Psoas muscle (tissue), 8 donors: ENCODE data around the gene FOXD3. TPM values are rescaled to one million over a fixed set of nuclear protein-coding genes. Genes with fewer than 3 reads are reported as not detected.

Experiments
- ATAC-seq, 4 donors: fragments of 200-7000 bp; cut with Tn5 transposase; one replicate each; pipeline ENCODE4 v1.9.1; 2020; ENCODE audit warnings: moderate library complexity in 3 of 4, mild to moderate bottlenecking in 2 of 4
- DNase-seq, 2 donors: peaks; one replicate each; pipeline ENCODE4 v3.0.0-alpha.2; 2020
- H3K27ac ChIP-seq: fragments of 200-600 bp; one replicate; pipeline ENCODE4 v1.8.0; 2022
- H3K27me3 ChIP-seq, 3 donors: fragments of 200-600 bp in 1 of 3; one replicate each; pipeline versions ENCODE4 v1.6.1 to v1.8.0; 2013 to 2022; ENCODE audit warnings: low read length in 2 of 3, mild to moderate bottlenecking in 2 of 3, moderate library complexity in 1 of 3; ENCODE audit not compliant: insufficient read depth in 3 of 3
- H3K36me3 ChIP-seq, 2 donors: fragments of 200-600 bp in 1 of 2; one replicate each; pipeline versions ENCODE4 v1.6.1 to v1.8.0; 2013 to 2022; ENCODE audit warnings: low read depth in 1 of 2, mild to moderate bottlenecking in 1 of 2, moderate library complexity in 1 of 2; ENCODE audit not compliant: insufficient read depth in 1 of 2
- H3K4me1 ChIP-seq: fragments of 200-600 bp; one replicate; pipeline ENCODE4 v1.8.0; 2022
- H3K4me3 ChIP-seq: fragments of 200-600 bp; one replicate; pipeline ENCODE4 v1.8.0; 2022; ENCODE audit warnings: mild to moderate bottlenecking
- H3K9me3 ChIP-seq: fragments of 200-600 bp; one replicate; pipeline ENCODE4 v1.8.0; 2022
- CTCF ChIP-seq: fragments of 200-600 bp; IDR thresholded peaks from one replicate; pipeline ENCODE4 v1.8.0; 2022; ENCODE audit warnings: antibody characterized with exemption
- WGBS, 3 donors: extraction: QIAGEN DNeasy Blood & Tissue Kit; methylation state at CpG; one replicate each; pipeline versions ENCODE4 v1.1.6 to v1.1.7; 2013; 5-methylcytosine and 5-hydroxymethylcytosine counted together
- intact Hi-C, 2 donors: fragments of 100-400 bp; cut with DNase I; formaldehyde crosslinking; loops; one replicate each; pipeline versions ENCODE4 v1.11.0 to v1.14.2; 2022
- polyA plus RNA-seq, 3 donors: library from polyadenylated mRNA; stranded (reverse); fragments of 200-250 nt; gene quantifications; one replicate each; pipeline ENCODE4 v1.2.3, GENCODE V29; 2013
- total RNA-seq, 4 donors: library from RNA; stranded (reverse); fragmentation: NEBNext Ultra II Directional in 2 of 4; extraction: Animal tissue kit (Norgen Biotek cat#: 25700) in 2 of 4; gene quantifications; one replicate each; pipeline versions ENCODE4 v1.2.1 to v1.2.4, GENCODE V29; 2021 to 2023
- donor health status: healthy with polysubstance abuse.
- donor health status: DM: no; HTN: no; CAD: no; lungs with moderate emphysema.
- donor health status: Bipolar disorder and iron deficiency.
- donor health status: healthy.
- donor health status: DM: yes; HTN: yes; CAD: no.
- donor health status: DM: no; HTN: no; CAD: no.
- donor health status: DM: no; HTN: no; CAD: no.
- donor health status: DM: yes; HTN: yes; CAD: no.

FOXD3 gene
- total and polyA plus RNA-seq, 7 donors: 0.13 to 1.2 (median 0.56) TPM

GRCh38 chr1:63322944-63323864 is 837 bp downstream of the FOXD3 start:
- 1 to 2% (median 1%) methylated on average over 61 to 104 of the region's 104 CpGs for WGBS, 3 donors
- no peak for TF ChIP-seq CTCF
- Histone ChIP-seq H3K27ac (no peak overlapping the region), H3K4me1 (peaks cover 11% of the 10 kb centered on the region), H3K4me3 (peak overlapping the region; percentile 76), H3K36me3 (no peaks in the 10 kb centered on the region), H3K27me3 (peaks cover 0 to 100% (median 67%) of the 10 kb centered on the region in 3 donors), H3K9me3 (no peaks in the 10 kb centered on the region)
- ATAC-seq (no peak), DNase-seq (no peak)
- intact Hi-C loops: loop anchor here in 1 of 2 donors (10.0 kb wide), 1 partner anchor 122 kb away; no protein-coding TSS in a partner anchor

GRCh38 chr1:63323865-63324778 is 1.8 kb downstream of the FOXD3 start:
- Histone ChIP-seq H3K36me3 (no peaks in the 10 kb centered on the region), H3K27ac (no peak overlapping the region), H3K4me1 (peaks cover 11% of the 10 kb centered on the region), H3K27me3 (peaks cover 0 to 100% (median 67%) of the 10 kb centered on the region in 3 donors), H3K9me3 (no peaks in the 10 kb centered on the region), H3K4me3 (peak overlapping the region; percentile 76)
- ATAC-seq (no peak), DNase-seq (no peak)
- 3 to 6% (median 5%) methylated on average over 54 to 114 of the region's 114 CpGs for WGBS, 3 donors
- TF ChIP-seq CTCF: no peak
- intact Hi-C loops: loop anchor here in 1 of 2 donors (10.0 kb wide), 1 partner anchor 121 kb away; no protein-coding TSS in a partner anchor

GRCh38 chr1:63324779-63325119 is 2.4 kb downstream of the FOXD3 start:
- H3K9me3 ChIP-seq: no peaks in the 10 kb centered on the region
- DNase-seq (no peak), ATAC-seq (no peak)
- H3K27me3 ChIP-seq: peaks cover 0 to 100% (median 69%) of the 10 kb centered on the region in 3 donors
- H3K4me1 ChIP-seq: peaks cover 11% of the 10 kb centered on the region
- intact Hi-C loops: loop anchor here in 1 of 2 donors (10.0 kb wide), 1 partner anchor 120 kb away; no protein-coding TSS in a partner anchor
- H3K36me3 ChIP-seq: no peaks in the 10 kb centered on the region
- H3K27ac ChIP-seq: no peak overlapping the region
- peak overlapping the region; percentile 47 for H3K4me3 ChIP-seq
- TF ChIP-seq CTCF: no peak
- WGBS, 3 donors: 15 to 18% (median 17%) methylated on average over 7 of the region's 7 CpGs

- peaks cover 0 to 100% (median 68%) of the 10 kb centered on the region in 3 donors for H3K27me3 ChIP-seq
- ATAC-seq (no peak), DNase-seq (no peak)
- no peaks in the 10 kb centered on the region for H3K9me3 ChIP-seq
- H3K4me3 ChIP-seq: peak overlapping the region; percentile 47
- WGBS, 3 donors: 22 to 23% (median 23%) methylated on average over 2 of the region's 2 CpGs
- intact Hi-C loops: loop anchor here in 1 of 2 donors (10.0 kb wide), 1 partner anchor 119 kb away; no protein-coding TSS in a partner anchor
- H3K36me3 ChIP-seq: no peaks in the 10 kb centered on the region
- H3K27ac ChIP-seq: no peak overlapping the region
- peaks cover 11% of the 10 kb centered on the region for H3K4me1 ChIP-seq
- TF ChIP-seq CTCF: no peak
Observed at GRCh38 chr1:63325279-63325985, 3.1 kb downstream of the FOXD3 start.
